ENCODE data around the gene SHPK.

- TF ChIP-seq, protein P1, sequence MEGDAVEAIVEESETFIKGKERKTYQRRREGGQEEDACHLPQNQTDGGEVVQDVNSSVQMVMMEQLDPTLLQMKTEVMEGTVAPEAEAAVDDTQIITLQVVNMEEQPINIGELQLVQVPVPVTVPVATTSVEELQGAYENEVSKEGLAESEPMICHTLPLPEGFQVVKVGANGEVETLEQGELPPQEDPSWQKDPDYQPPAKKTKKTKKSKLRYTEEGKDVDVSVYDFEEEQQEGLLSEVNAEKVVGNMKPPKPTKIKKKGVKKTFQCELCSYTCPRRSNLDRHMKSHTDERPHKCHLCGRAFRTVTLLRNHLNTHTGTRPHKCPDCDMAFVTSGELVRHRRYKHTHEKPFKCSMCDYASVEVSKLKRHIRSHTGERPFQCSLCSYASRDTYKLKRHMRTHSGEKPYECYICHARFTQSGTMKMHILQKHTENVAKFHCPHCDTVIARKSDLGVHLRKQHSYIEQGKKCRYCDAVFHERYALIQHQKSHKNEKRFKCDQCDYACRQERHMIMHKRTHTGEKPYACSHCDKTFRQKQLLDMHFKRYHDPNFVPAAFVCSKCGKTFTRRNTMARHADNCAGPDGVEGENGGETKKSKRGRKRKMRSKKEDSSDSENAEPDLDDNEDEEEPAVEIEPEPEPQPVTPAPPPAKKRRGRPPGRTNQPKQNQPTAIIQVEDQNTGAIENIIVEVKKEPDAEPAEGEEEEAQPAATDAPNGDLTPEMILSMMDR (IDR thresholded peaks at IDR 0.05), result no peak
- no peak for TF ChIP-seq POLR2A (IDR thresholded peaks at IDR 0.05)
Measured at GRCh38 chr17:3656755-3657587, 20.9 kb upstream of the SHPK start.
